ENCODE measurements around the gene KIF2A.

KIF2A gene

DNA sequence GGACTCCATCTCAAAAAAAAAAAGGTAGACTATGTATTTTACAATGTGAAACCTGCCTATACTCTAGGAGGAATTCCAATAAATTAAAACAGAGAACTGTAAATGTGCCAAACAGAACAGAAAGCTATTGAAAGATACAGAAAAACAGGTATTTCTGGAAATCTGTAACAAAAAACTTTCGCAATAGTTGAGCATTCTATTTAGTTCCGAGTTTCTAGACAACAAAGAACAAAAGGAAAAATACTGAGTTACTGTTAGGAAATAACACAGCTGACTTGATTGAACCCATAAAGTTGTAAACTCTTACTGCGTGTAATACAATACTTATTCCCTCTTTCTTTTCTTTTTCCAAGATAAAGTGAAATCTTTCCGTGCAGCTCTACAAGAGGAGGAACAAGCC lies 79.1 kb downstream of the KIF2A start:
- DNase-seq (ENCODE audit: low spot score) = no peak

DNA sequence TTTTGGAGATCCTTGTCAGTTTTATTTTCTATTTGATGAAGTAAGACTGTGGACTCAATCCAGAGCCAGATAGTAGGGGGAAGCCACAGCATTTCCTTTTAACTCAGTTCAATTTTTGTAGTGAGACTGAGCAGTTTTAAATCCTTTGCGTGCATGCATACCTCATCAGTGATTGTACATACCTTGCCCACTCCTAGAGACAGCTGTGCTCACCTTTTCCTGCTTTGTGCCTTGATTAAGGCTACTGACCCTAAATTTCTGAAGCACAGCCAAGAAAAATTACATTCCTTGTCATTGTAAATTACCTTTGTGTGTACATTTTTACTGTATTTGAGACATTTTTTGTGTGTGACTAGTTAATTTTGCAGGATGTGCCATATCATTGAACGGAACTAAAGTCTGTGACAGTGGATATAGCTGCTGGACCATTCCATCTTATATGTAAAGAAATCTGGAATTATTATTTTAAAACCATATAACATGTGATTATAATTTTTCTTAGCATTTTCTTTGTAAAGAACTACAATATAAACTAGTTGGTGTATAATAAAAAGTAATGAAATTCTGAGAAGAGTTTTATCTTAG lies 79.9 kb downstream of the KIF2A start:
- no peak for DNase-seq (ENCODE audit: low spot score)

DNA sequence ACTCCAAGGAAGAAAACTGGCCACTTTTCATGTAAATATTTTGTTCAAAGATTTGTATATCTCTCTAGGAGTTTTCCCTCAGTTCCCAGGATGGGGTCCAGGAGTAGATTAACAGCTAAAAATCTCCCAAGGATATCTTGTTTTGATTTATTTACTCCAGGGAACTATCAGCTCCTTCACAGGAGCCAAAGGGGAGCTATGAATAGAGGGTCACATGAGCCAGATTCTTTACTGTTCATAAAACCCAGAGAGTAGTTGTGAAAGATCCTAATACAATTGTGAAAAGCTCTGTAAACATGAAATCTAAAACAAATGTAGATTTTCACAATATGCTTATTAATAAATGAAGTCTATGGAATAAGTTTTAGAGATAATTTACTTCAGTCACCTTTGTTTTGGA lies 80.8 kb downstream of the KIF2A start:
- no peak for DNase-seq (ENCODE audit: low spot score)

DNA sequence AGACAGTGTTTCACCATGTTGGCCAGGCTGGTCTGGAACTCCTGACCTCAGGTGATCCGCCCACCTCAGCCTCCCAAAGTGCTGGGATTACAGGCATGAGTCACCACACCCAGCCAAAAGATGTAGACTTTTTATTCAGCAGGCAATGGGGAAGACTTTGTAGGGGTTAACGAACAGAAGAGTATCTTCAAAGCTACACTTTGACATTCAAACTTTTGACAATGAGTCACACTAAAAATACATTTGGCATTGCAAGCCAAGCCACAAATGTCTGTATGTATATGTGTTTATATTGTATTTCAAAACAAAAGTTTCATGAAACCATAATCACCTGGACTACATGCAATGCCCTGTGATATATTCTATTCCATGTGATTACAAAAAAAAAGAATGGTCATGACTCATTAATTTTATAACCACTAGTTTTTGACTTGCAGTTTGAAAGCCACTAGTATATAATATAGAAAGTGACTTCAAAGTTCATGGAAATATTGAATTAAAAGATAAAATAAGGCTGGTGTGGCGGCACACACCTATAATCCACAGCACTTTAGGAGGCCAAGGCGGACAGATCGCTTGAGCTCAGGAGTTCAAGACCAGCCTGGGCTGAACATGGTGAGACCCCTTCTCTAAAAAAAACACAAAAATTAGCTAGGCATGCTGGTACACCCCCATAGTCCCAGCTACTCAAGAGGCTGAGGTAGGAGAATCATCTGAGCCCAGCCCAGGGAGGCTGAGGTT lies 89.4 kb downstream of the KIF2A start:
- DNase-seq (ENCODE audit: low spot score) = no peak

DNA sequence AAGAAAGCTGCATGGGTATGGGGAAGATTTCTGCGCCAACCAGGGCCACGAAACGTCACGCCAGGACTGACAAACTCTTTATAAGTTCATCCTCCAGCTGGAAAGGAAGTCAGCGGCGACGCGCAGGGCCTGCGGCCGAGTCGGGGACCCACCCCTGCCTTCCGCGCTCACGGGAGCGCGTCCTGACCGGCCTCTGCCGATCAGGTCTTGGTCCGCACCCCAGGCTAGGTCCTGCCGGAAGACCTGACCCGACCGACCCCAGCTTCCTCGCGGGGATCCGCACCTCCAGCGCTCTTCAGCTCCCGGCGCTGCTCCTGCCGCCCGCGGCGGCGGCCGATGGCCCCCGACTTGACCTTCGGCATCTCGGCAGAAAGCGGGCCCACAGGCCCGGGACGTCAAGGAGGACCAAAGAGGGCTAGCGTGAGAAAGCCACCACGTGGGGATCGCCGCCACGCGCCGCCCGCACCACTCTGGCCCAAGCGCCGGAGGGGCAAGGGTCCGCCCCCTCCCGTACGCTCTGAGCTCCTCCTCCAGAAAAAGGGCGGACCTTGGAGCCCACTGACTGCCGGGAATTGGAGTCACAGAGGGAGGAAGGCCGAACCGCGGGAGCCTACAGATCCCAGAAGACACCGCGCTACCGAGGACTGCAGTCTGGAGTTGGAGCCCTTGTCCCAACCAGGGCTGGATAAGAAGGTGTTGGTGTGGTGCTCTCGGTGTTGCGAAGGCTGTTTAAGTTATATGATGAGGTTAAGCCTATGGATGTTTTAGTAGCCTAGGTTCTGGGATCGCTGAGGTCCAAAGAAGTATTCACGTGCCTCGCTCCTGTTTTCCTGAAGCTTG lies 97.6 kb downstream of the KIF2A start, which contains the start of gene DIMT1:
TSS of gene DIMT1 (minus strand) at position 495 of the 840 bp plus-strand sequence. CDS start at position 362, 133 bp downstream.
- peak; percentile 98 for DNase-seq (ENCODE audit: low spot score)

DNA sequence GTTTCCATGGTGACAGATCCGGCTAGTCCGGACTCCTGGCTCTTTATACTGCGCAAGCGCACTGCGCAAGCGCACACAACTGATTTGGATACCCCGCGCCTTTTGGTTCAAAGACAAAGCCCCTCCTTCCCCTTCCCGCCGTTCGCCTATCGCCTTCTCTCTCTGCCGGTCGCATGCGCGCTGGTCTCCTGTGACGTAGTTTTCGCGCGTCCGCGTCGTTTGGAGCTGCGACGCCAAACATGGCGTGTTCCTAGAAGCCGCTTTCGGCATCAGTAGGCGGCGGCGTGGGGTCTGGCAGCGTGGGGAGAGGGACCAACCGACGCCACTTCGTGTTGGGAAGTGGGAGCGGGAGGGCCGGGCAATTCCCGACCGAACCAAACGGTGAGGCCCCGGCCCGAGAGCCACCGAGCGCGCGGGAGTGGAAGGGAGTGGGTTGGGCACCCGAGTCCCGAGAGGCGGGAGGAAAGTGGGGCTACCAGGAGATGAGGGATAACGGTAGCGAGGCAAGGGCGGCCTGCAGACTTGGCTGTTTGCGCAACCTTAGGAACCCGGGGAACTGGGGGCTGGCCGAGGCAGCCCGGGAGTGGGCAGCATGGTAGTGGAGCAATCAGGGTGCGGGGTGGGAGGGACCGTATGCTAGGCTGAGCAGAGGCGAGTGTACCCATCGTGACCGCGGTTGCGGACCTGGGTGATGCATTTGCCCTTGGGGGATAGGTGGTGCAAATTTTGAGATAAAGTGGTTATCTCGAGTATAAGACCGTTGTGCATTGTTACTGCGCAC lies 106.7 kb downstream of the KIF2A start, which contains the start of gene IPO11:
TSS of gene IPO11 (plus strand) at position 215 of the 781 bp plus-strand sequence. CDS start 24,517 bp downstream, outside the sequence.
- peak; percentile 100 for DNase-seq (ENCODE audit: low spot score)

DNA sequence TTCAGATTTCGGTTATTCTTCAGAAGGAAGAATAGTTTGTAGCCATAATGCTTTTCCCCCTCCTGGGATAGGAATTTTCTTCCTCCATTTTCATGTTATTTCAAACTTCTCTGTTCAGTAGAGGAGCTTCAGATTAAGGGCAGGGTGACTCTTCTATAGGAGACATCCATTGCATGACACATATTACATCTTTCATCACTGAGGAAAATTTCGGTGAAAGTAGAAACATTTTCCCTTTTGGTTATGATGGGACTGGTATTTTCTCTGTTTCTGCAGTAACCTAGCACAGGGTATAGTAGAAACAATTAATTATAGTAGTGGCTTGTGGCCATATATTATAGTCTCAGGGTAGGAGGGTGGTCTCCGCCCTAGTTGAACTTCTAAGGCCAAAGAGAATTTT lies 107.7 kb downstream of the KIF2A start:
- no peak for DNase-seq (ENCODE audit: low spot score)

DNA sequence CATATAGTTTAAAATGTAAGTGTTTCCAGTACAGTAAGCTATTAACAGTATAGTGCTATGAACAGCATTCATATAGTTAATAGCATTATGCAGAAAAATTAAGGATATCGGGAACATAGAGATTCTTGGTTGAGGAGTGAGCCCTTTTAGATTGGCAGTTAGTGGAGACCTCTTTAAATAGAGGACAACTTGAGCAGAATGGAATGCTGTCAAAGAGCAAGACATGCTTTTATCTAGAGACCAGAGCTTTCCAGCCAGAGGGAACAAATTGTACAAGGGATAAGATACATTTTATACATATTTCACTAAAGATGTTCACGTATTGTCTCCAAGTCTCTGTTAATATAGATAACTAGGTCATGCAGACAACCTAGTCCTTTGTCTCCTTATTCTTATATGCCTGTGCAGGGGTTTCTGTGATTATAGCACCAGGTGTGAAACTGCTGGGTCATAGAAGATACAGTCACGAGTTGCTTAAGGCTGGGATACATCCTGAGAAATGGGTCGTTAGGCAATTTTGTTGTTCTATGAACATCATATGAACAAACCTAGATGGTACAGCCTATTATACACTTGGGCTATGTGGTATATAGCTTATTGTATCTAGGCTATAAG lies 112.6 kb downstream of the KIF2A start:
- DNase-seq (ENCODE audit: low spot score) = no peak

DNA sequence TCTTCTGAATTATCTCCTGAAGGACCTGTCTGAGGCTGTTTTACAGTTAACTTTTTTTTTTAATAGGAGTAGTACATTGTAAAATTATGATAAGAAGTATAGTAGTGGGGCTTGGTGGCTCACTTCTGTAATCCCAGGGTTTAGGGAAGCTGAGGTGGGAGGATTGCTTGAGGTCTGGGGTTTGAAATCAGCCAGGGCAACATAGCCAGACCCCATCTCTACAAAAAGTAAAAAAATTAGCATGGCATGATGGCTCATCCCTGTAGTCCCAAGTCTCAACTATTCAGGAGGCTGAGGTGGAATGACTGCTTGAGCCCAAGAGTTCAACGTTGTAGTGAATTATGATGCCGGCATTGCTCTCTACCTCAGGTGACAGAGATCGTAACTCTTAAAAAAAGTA lies 113.6 kb downstream of the KIF2A start:
- DNase-seq (ENCODE audit: low spot score) = no peak

DNA sequence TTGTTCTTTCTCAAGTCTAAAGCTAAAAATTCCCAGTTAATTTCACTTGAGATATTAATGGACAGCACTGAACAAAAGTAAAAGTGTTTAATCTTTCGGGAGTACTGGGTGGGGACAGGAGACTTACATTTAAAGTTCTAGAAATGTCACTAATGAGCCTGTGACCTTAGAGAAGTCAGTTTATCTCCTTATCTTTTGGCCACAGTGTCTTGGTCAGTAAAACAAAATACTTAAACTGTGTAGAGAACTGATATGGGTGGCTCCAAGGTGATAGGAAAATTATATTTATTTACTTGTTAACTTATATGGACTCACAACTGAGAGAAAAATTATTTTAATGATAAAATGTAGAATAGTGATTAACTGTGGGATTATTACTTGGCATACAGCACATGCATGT lies 115.4 kb downstream of the KIF2A start:
- no peak for DNase-seq (ENCODE audit: low spot score)

DNA sequence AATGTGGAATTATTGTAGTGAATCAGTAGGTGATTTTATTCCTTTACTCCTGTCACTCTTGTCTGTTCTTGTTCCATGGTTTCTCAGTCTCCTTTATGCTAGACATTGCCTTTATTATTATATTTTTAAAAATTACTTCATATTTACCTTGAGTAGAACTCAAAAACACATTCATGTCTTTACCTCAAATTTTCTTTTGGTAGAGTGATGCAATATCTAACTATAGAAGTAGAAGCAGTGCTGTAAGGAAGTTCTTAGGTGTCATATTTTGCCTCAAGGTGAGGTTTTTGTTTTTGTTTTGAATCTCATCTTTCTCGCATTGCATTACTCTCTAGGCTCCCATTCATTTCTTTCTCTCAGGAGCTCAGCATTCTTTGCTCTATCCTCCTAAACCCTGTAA lies 118.8 kb downstream of the KIF2A start:
- no peak for DNase-seq (ENCODE audit: low spot score)

DNA sequence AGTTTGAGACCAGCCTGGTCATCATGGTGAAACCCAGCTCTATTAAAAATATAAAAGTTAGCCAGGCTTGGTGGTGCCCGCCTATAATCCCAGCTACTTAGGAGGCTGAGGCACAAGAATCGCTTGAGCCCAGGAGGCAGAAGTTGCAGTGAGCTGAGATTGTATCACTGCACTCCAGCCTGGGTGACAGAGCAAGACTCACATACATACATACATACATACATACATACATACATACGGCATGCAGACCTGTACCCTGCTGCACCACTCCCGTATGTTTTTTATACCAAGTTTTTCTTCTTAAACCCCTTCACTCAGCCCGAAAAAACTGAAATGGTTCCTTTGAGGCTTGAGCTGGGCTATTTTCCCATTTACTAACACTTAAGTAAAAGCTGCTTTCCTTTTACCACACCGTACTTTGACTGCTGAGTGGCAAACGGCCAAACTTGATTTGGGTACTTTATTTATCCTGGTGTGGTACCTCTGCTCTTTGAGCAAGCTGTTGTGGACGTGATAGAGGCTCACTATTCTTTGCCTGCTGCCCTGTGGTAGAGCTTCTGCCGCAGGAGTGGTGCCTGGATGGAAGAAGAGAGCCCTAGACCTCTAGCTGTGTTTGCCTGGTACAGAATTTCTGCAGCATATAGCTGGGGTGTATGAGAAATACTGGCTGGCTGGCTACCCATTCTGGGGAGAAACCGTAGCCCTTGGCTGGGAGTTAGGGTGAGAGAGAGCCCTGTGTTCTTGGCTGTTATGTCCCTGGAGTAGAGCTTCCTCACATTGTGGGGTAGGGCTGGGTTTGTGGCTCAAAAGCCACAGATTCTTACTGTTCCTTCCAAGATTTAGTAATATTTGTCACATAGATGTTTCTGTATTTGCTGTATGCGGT lies 126.0 kb downstream of the KIF2A start:
- no peak for DNase-seq (ENCODE audit: low spot score)

DNA sequence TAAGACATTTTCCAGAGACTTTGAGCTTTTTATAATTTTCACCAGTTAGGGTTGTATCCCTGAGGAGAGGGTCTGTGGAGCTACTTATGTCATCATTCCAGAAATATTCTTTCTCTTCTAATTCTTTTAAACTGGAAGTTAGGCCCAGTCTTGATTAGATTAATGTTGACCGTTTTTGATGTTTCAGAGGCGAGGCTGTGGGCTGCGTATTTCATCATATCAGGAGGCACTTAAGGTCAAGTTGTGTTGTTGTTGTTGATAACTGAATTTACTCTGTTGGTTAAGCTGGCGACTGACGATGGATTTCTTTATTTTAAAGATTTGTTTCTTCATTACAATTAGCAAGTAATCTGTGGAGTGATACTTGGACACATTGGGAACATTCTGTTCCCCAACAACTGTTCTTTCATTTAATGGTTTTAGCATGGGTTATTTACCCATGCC lies 126.6 kb downstream of the KIF2A start:
- no peak for DNase-seq (ENCODE audit: low spot score)
